Body of pancreas (tissue), 4 donors: ENCODE data around the gene RCHY1.

Experiments
- POLR2A ChIP-seq, 3 donors: fragments of 450-650 bp; IDR thresholded peaks; one replicate each; pipeline ENCODE4 v1.6.1; 2016; ENCODE audit warnings: antibody characterized with exemption in 3 of 3, mild to moderate bottlenecking in 2 of 3
- TF ChIP-seq, protein P1 (sequence below), 7 experiments: fragments of 450-650 bp in 4 of 7; fragments of 200-600 bp in 3 of 7; sonication (generic) in 3 of 7; IDR thresholded peaks; one replicate each; pipeline ENCODE4 v1.5.1; 2016 to 2019; ENCODE audit warnings: antibody characterized with exemption in 7 of 7

GRCh38 chr4:75552452-75552851, 38.2 kb upstream of the RCHY1 start:
- TF ChIP-seq, protein P1, sequence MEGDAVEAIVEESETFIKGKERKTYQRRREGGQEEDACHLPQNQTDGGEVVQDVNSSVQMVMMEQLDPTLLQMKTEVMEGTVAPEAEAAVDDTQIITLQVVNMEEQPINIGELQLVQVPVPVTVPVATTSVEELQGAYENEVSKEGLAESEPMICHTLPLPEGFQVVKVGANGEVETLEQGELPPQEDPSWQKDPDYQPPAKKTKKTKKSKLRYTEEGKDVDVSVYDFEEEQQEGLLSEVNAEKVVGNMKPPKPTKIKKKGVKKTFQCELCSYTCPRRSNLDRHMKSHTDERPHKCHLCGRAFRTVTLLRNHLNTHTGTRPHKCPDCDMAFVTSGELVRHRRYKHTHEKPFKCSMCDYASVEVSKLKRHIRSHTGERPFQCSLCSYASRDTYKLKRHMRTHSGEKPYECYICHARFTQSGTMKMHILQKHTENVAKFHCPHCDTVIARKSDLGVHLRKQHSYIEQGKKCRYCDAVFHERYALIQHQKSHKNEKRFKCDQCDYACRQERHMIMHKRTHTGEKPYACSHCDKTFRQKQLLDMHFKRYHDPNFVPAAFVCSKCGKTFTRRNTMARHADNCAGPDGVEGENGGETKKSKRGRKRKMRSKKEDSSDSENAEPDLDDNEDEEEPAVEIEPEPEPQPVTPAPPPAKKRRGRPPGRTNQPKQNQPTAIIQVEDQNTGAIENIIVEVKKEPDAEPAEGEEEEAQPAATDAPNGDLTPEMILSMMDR (IDR thresholded peaks at IDR 0.05), result no peak
- TF ChIP-seq POLR2A (IDR thresholded peaks at IDR 0.05), result no peak
